ENCODE measurements around the gene USP24.
"Not testable (repeated sequence)": the region's sequence is repeated elsewhere in the genome, so short reads cannot be mapped to it uniquely, and the experiment has no call there.

Gene USP24

DNA sequence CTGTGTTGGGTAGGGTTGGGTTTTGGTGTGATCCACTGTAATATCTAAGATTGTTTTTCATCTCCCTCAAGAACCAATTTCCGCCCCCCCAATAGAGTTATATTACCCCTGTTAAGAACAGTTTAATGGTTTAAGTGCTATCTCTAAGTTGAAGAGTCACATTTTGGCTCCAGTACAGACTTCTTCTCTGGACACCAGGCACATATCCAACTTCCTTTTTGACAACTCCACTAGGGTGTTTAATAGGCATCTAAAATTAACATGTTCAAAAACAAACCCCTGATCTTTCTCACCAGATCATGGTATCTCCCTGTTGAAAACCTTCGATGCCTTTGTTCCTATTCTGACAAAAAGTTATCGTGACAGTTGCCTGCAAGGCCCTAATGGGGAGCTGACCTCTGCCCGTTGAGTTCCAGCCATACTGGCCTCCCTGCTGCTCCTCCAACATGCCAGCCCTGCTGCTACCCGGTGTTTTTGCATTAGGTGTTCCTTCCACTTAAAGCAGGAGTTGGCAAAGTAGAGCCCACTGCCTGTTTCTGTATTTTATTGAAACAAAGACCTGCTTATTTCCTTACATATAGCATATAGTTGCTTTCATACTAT, 18.6 kb downstream of the USP24 start:
- DNase-seq = no peak

DNA sequence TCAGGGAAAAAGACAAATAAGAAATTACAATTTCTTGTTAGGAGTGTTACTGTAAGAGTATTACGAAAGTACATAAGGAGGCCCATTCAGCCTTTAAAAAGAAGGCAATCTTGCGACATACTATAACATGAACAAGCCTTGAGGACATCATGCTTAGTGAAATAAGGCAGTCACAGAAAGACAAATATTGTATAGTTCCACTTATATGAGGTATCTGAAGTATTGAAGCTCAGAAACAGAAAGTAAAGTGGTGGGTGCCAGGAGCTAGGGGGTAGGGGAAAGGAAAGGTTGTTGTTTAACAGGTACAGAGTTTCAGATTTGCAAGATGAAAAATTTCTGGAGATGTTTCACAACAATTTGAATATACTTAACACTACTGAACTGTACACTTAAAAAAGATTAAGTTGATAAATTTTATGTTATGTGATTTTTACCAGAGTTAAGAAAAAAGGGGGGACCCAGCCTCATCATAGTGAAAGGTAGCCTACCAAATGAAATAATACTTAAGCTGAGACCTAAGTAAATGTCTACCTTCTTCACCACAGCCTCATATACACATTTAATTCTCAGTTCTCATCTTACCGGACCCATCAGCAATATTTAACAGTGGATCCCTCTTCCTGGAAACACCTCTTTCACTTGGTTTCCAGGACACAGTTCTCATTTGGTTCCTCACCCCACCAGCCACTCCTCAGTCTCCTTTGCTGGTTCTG, 19.5 kb downstream of the USP24 start:
- DNase-seq = no peak

DNA sequence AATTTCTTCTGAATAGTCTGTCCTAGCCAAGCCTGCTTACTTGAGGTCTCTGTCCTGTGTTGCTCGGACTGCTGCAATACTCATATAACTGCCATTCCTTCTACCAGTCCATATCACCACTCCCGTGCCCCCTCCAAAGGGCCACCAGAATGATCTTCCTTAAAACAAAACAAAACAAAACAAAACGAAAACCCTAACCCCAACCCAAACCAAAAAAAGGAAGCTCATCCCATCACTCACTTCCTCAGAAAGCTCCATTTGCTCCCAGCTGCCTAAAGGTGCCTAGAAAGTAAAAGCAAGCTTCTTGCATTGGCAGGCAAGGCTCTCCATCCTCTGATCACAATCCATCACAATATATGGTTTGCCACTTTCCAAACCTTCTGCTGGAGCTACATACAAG, 20.3 kb downstream of the USP24 start:
- DNase-seq = no peak

DNA sequence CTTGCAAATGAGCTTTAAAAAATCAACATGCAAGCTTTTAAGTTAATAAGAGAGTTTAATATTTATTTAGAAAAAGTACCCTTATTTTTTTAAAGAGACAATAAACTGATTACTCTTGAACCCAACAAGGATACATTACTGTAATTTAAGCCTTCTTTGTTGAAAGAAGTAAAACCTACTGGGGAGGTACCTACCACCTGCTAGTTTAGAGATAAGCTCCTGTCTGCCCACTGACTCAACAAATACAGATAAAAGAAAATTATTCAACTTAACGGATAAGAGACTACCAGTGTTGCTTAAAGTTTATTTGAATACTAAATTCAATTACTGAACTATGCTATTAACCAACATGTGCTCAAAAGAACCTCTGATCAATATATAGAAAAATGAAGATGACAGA, 23.1 kb downstream of the USP24 start:
- DNase-seq = no peak

DNA sequence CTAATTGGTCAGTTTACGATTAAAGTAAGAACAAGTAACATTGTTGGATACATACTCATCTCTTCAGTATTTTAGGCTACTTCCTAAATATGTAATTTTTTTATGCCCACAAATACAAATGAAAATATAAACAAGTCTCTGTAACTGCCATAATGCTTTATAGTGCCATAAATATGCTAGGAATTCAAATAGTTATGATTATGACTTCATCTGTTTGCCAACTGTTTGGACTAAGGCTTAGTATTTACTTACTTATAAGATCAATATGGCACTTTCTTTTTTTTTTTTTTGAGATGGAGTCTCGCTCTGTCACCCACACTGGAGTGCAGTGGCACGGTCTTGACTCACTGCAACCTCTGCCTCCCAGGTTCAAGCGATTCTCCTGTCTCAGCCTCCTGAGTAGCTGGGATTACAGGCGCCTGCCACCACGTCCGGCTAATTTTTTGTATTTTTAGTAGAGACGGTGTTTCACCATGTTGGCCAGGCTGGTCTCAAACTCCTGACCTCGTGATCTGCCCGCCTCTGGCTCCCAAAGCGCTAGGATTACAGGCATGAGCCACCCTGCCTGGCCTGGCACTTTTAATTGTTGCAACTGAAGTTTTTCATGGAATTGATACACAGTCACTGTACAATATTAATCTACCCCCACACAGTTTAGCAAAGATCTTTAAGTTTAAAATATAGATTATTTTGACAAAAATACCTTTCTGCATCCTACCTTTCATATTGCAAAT, 23.8 kb downstream of the USP24 start:
- not testable (repeated sequence) for DNase-seq

DNA sequence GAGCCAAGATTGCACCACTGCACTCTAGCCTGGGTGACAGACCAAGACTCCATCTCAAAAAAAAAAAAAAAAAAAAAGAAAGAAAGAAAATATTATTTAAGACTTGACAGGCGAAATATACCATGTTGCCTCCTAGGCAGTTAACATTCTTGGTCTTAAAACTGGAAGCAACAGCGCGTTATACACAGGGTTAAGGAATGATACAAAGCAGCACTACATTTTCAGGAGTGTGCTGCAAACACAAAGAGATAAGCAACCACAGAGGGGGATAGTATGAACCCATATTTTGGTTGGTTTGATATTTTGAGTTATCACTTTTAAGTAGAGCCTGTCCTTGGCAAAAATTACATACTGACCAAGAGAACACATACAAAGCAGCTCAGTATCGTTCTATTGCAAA, 25.1 kb downstream of the USP24 start:
- no peak for DNase-seq

DNA sequence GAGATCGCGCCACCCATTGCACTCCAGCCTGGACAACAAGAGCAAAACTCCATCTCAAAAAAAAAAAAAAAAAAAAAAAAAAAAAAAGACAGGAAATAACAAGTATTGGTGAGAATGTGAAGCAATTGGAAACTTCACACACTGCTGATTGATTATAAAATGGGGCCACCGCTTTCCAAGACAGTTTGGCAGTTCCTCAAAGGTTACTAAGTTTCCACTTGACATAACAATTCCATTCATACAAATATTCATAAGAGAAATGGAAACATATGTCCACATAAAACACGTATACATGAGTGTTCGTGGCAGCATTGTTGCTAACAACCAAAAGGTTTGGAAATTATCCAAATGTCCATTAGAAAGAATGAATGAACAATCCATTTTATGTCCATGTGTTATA, 26.3 kb downstream of the USP24 start:
- no peak for DNase-seq

DNA sequence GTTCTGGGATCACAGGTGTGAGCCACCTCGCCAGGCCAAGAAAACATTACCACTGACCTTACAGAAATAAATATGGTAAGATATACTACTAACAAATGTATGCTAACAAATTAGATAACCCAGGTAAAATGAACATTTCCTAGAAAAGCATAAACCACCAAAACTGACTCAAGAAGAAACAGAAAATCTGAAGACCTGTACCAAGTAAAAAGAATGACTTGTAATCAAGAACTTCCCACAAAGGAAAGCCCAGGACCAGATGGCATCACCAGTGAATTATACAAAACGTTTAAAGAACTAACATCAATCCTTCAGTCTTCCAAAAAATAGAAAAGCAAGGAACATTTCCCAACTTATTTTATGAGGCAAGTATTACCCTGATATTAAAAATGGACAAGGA, 29.3 kb downstream of the USP24 start:
- DNase-seq = no peak

DNA sequence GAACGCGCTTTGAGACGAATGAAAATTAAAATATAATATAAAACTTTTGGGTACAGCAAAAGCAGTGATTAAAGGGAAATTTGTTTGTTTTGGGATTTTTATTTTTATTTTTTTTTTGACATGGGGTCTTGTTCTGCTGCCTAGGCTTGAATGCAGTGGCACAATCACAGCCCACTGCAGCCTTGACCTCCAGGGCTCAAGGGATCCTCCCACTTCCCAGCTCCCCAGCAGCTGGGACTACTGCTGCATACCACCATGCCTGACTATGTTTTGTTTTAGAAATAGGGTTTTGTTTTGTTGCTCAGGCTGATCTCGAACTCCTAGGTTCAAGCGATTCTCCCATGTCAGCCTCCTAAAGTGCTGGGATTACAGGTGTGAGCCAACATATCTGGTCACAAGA, 30.3 kb downstream of the USP24 start:
- DNase-seq = no peak

DNA sequence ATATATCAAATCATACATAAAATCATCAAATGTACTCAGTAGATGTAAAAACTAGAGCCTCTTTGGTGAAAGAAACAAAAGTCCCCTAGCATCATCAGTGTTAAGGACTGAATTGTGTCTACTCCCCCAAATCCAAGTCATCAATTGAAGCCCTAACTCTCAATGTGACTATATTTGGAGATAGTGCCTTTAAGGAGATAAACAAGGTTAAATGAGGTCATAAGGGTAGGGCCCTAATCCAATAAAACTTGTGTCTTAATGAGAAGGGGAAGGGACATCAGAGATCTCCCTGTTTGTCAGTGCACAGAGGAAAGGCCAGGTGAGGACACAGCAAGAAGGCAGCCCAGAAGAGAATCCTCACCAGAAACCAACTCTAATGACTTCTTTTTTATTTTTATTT, 33.5 kb downstream of the USP24 start:
- no peak for DNase-seq

DNA sequence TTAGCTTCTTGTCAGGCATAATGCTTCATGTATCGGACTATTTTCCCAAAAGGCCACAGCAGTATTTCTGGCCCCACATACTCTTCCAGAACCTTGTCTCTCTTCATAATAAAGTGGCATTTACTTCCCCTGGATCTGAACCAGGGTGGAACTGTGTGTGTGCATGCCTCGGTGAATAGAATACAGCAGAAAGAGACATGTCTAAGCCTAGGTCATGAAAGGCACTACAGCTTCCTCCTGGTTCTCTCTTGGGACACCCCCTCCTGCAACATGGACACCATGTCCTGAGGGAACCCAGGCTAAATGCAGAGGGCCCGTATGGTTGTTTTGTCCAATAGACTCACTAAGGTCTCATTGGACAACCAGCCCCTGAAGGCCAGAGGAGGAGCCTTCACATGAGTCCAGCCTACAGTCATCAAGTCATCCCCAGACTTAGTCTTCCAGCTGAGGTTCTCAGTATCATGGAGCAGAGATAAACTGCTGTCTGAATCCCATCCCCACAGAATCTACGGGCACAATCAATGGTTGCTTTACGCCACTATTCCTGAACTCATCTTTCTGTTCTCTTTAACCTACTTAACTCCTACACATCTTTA, 35.0 kb downstream of the USP24 start:
- DNase-seq = no peak

DNA sequence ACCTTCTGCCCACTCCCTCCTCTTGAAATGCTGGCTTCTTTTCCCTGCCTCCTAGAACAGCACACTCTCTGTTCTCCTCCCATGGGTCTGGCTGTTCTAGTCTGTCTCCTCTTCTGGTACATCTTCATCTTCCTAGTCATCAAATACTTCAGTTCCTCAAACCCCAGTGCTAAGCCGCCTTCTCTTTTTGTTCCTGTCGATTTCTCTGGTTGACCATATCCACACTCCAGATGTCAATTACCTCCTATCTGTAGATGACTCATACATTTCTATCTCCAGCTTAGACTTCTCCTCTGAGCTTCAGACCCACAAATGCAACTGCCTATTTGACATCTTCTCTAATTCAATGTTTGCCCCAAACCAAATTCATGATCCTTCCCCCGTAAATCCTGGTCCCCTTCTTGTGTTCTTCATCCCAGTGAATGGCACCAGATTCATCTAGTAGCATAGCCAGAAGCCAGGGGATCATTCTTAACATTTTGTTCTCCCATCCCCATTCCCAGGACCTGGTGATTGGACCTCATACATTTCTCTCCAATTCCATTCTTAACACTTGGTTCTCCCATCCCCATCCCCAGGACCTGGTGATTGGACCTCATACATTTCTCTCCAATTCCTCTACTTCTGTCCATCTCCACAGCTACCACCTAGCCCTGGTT, 35.9 kb downstream of the USP24 start:
- no peak for DNase-seq

DNA sequence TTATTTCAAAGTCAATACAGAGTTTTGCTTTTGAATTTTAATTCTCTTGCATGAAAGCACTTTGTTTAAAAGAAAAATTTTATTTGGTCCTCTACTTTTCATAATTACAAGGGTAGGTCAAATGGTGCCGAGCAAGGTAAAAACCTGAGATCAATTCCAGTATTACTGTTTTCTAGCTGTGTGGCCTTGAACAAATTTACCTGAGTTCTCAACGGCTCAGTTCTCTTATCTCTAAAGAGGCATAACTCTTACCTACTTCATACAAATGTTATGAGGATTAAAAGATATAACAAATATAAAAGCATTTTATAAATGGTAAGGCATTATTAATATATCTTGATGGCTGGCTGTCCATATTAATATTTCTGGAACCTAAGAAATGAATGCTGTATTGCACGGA, 42.5 kb downstream of the USP24 start:
- no peak for DNase-seq

DNA sequence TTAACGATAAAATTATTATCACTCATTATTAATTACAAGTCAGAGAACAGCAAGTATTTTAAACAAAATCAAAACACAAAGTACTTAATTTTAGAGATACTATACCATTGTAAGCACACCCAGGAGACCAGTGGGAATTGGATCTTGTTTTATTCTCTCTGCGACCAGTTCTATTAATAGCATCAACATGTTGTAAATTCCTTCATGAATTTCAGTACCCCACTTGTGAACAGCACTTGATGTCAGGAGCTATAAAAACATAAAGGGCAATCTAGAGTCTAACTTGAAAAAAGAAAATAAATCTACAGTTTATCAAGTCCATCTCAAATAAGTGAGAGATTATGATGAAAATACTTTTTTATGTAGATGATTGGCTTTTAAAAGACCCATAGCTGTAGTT, 42.9 kb downstream of the USP24 start:
- DNase-seq = no peak

DNA sequence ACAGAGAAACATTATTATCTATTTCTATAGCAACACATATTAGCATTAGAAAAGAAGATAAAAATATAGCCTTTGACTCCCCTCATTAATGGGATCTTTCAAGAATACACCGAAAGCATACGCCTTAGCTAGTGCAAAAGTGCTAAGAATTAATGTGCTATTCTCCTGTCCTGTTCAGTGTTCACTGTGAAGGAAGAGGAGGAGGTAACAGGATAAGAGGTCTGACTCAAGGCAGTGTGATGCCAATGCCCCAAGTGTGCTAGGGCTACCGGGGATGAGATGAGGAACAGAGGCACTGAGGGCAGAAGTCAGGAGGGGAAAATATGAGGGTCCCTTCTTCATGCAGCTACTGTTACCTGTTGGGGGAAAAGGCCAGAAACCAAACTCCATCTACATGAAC, 43.5 kb downstream of the USP24 start:
- no peak for DNase-seq

DNA sequence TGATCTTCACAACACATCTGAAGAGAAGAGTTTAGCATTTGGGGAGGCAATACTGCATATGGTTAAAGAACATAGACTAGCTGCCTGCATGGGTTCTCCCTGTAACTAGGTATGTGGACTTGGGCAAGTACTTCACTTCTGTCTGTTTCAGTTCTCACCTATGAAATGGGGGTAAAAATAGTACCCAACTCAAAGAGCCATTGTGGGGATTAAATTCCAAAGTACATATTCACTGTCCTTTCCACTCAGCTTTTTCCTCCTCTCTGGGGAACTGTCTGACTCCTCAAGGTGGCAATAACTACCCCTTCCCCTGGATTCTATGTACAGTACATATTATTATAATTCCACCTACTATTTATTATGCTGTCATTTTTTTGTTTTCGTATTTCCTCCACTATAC, 44.7 kb downstream of the USP24 start:
- no peak for DNase-seq

DNA sequence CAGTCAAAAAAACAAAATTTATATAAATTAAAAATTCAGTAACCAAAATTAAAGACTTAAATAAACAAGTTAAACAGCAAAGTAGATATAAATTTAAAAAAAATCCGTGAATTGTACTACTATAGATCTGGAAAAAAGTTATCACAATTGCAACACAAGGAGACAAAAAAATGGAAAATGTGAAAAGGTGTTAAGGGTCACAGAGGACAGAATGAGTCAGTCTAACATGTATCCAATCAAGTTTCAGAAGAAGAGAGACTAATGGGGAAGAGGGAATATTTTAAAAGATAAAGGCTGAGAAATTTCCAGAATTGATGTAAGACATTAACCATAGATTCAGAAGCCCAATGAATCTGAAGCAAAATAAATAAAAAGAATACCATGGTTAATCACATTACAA, 46.0 kb downstream of the USP24 start:
- no peak for DNase-seq

DNA sequence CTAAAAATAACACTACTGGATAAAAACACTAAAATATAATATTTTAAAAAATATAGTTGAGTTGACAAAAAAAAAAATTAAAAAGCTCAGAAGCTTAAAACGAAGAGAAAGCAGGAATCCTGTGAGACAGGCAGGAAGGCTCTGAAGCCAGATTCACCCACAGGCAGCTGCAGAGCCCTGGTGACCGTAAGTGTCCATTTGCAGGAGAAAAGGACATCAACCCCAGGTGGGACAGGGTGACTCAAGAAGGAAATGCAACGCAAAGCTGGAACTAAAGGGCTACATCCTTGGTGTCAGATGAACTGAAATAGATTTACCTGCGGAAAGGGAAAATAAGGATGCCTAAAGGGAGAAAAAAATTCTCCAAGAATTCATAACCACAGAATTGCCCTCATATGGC, 46.8 kb downstream of the USP24 start:
- no peak for DNase-seq

DNA sequence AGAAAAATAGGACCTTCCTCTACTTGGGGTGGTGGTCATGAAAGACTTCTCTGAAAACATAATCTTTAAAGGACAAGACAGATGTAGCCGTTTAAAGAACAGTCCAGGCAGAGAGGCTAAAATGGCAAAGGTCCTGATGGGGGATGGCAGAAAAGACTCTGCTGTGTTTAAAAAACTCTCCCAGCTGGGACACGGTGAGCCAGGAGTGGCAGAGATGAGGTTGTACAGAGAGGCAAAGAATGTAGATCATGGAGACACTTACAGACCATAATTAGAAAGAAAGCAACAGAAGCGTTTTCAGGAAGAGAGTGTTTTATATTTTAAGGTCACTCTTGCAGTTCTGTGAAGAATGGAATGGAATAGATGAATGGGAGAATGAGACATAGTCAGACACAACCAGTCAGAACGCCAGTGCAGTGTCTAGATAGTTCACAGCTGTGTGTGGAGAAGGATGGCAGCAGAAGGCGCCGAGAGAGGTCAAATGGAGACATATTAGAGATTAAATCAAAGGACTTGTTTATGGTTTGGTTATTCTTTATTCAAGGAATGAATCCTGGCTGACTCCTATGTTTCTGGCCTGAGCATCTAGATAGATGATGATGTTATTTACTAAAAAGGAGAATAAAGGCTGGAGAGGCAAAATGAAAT, 47.8 kb downstream of the USP24 start:
- no peak for DNase-seq

DNA sequence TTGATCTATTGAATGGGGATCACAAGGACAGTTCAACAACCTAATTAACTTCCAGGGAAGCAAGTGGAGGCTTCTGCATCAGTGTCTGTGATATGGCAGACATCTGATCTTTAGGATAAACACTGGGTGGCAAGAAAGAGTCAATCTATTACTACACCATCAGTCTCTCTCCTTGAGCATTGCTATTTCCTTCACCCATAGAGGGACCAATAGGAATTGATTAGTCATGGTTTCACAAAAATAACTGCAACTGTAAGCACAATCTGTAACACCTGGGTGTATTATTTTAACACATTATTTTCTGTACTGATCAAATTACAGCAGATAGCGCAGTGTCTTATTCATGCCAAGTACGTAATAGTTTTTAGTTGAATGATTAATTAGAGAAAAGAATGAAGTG, 50.3 kb downstream of the USP24 start:
- no peak for DNase-seq

DNA sequence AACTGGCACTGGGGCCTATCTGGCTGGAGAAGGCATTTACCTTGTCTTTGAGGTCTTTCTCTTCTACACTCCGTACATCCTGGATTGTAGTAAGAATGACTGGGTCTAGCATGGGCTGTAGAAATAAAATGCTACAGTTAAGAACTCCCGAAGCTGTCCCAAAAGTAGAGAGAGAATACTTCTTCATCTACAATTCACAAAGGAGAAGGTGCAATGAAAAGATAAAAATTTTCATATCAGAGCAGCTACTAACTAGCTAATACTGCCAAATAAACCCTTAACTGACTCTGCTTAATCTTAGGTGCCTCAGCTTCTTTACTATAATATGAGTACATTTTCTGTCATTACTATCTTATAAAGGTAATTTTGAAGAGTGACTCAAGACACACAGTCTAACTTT, 55.6 kb downstream of the USP24 start:
- no peak for DNase-seq

DNA sequence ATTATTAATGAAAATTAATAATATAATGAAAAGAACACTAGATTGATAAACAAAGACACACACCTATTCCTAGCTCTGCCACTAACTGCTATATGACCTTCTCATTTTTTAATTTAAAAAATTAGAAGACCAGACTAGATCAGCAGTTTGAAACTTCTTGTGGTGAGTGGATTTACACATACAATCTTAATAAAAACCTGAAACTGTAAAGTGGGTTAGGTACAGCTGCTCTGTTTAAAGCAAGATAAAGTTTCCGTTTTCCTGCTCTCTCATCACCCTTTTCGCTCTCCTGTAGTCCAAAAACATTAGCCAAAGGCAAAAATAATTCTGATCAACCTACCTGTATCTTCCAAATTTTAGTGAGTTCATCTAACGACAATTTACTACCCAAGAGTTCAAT, 58.6 kb downstream of the USP24 start:
- DNase-seq = no peak

DNA sequence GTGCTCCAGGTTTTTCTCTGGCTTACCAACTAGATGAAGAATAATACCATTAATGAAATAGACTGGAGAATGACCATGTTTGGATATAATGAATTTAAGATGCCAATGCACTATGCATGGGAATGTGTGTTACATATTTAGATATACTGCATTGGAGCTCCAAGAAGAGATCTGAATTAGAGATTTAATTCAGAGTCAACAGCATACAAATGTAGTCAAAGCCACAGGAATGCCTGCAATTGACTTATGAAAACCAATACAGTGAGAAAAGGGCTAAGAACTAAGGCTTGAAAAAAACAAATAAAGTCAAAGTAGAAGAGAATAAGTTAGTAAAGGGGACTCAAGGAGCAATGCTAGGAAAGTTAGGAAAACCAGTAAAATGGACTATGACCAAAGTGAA, 59.1 kb downstream of the USP24 start:
- no peak for DNase-seq

All from activated T-cell treated with anti-CD3 and anti-CD28 coated beads for 4 hours (primary cell).